GM12873 (cell line): ENCODE results near the gene GHR.

Experiments used
- TF ChIP-seq, protein P1 (sequence below): IDR thresholded peaks from 2 replicates; pipeline ENCODE4 v1.5.1; 2012; ENCODE audit warnings: low read depth, mild to moderate bottlenecking, moderate library complexity, low read length, control low read depth; ENCODE audit not compliant: insufficient read depth; ENCODE audit errors: missing control alignments

The GHR gene

DNA sequence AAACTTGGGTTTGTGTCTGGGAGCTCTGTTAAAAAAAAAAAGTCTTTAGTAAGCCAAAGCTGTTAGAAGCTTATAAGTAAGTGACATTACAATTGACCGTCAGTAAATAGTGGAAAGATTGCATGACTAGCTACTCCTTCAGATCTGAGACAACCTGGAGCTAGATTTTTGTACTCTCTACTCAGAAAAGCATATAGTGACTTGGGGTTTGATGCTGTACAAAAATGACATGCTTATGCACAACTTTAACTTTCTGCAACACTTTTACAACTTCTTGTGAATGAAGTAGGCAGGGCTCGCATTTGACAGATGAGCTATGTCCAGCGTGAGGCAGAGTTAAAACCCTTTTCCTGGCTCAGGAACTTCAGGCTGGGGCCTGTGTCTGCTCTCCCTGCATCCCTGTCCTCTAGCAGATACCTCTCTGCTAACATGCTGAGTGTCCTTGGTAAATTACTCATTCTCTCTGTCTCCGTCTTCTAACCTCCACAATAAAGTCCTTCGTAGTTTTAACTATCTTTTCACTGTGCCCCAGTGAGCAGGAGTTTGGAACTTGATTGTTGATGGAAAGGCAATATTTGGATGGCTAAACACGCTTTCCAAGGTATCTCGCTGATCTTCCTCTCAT, 471 bp upstream of the GHR start:
- TF ChIP-seq, protein P1, sequence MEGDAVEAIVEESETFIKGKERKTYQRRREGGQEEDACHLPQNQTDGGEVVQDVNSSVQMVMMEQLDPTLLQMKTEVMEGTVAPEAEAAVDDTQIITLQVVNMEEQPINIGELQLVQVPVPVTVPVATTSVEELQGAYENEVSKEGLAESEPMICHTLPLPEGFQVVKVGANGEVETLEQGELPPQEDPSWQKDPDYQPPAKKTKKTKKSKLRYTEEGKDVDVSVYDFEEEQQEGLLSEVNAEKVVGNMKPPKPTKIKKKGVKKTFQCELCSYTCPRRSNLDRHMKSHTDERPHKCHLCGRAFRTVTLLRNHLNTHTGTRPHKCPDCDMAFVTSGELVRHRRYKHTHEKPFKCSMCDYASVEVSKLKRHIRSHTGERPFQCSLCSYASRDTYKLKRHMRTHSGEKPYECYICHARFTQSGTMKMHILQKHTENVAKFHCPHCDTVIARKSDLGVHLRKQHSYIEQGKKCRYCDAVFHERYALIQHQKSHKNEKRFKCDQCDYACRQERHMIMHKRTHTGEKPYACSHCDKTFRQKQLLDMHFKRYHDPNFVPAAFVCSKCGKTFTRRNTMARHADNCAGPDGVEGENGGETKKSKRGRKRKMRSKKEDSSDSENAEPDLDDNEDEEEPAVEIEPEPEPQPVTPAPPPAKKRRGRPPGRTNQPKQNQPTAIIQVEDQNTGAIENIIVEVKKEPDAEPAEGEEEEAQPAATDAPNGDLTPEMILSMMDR = no peak

DNA sequence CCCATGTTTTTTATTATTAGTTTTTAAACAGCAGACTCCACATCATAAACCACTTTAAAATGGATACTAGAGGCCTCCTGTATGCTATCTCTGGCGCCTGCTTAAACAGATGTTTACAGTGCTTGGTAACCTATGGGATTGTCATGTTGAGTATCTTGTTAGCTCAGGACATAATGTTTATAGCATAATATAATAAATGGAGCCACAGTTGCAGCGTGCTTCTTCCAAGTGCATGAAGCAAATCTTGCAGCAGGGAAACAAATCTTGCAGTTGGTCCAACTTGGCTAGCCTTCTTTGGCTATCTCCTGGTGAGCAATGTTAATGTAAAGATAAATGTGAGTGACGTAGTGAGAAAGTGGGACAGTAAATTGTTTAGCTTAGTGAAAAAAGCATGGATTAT, 2.8 kb downstream of the GHR start:
- TF ChIP-seq, protein P1 = no peak

DNA sequence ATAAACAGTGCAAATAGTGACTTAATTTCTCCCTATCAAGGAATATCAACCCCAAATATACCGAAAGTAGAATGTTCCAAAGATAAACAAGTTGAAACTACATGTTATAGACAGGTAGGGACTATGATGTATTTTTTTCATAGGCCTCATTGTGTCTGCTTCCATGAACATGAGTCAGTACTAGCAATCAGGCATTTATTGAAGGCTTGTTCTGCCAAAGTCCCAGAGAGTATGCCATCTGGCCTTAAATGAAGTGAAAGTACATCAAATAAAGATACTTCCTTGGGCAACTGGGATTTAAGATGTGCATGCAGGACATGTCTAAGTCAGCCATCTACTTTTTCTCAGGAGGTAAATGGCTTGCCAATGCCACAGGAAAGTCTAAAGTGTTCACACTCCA, 6.5 kb downstream of the GHR start:
- TF ChIP-seq, protein P1 = no peak

DNA sequence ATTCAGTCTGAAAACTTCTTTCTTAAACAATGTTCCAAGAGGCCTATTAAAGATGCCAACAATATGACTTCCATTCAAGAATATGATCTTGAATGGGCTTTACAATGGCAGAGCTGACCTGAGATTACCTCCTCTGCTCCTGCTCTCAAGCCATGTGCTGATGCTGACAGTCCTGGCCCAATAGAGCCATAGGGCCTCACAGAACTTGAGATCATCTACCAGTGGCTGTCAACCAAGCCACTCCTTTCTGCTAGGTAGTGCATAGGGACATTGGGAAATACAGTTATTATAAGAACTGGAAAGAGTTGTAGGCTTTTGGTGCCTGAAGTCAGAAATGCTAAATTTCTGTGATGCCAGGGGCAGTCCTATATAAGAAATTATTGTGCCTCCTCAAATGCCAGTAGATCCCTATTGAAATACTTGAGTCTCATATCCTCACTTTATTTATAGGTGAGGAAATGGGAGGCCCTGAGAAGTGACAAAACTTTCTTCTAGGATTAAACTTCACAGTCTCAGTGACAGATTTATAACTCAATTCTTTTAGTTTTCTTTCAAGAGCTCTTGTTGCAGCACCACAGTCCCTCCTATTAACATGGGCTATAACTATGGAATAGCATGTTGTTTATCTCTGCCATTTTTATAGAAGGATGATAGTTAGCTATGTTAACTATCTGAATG, 10.9 kb downstream of the GHR start:
- TF ChIP-seq, protein P1 = no peak

DNA sequence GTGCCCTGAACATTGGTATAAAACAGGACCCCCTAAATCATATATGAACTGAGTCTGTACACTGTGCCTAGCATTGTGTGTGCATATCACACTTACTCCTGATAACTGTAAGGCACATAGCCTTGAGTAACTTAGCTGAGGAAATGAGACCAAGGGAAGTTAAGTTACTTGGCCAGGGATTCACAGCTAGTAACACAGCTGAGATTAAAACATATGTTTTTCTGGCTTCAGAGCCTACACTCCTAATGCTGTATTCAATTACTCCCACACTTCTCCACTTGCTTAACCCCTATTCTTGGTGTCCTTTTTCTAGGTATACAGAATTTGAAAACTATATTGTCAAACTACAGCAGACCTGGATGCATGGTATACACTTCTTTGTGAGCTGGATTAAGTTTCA, 12.8 kb downstream of the GHR start:
- TF ChIP-seq, protein P1 = no peak

DNA sequence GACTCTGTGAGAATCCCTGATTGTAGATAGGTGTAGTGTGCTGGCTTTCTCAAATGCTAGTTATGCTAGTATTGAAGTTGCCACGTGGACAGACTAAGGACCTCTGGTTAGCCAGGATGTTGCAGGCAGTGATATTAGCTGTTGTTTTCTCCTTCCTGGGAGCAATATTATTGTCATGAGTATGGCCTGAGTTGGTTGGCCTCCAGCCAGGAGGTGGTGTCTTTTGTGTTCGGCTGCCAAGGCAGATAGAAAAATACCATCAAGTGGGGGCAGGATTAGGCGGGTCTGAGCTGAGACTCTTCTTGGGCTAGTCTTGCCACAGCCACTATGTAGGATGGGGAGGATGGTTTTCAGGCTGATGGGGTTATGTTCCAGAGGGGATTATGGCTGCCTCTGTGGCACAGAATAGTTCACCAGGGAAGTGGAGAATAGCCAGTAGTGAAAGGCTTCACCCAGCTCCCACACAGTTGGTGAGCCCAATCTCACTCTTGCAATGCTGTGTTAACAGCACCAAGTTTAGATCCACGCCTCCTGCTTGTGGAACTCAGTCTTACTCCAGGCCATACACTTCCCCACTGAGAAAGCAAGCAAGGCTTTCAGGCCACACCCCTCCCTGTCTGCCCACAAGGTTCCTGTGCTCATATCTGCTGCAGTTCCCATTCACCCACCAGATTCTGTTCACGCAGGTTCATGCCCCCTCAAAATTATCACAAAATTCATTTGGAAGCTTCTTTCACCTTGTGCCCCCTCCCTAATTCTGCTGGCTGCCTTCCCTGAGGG, 31.2 kb downstream of the GHR start:
- TF ChIP-seq, protein P1 = no peak

DNA sequence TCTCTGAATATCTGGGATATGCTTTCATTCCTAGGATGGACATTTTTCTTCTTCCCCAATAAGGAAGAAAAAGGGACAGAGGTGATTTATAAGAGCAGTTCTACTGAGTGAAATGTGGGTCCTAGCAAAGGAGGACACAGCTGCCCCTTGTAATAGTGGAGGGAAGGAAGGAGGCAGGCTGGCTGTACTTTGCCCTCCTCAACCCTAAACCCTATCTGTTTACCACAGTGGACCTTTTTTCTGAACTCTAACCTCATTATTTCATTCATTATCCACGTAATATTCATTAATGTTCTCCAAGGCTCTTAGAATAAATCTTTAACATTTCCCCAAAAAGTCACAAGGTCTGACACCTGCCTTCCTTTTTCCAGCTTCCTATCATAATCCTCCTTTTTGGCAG, 37.8 kb downstream of the GHR start:
- TF ChIP-seq, protein P1 = no peak
